GM19455 (cell line): Measurements from ENCODE around the gene CYP46A1.

Source experiments
- ATAC-seq: cut with Tn5 transposase; IDR thresholded peaks from one replicate; pipeline ENCODE4 v1.9.1; 2021; ENCODE audit not compliant: unreplicated experiment

CYP46A1 gene

DNA sequence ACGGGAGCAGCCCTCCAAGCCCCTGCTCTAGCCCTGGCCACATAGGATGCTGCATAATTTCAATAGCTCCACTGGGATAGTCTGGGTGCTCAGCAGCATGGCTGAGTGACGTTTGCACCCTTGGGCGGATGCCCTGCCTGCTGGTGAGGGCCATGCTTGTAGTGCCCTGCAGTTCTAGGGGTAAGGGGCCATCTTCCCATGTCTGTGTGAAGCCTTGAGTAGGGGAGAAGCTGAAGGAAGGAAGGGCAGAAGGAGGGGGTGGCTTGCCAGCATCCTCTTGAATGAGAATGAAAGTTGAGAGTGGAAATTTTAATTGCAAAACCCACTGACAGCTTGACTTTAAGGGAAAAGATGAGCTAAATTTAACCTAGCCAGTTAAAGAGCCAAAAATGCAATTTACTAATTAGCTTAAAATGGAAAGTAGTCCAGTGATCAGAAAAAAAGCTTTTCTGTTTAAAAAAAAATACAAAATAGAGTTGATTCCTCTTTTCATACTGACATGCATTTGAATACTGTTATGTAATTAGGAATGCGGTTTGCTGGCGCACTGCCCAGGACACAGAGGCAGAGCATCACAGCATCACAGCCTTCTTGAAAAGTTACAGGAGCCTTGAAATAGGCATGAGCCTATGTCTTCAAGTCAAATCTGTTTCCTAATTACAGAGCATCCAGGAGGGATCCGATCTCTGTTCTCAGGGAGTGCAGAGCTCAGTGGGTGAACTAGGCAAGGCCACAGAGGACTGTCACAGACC, 90.6 kb downstream of the CYP46A1 start:
- no peak for ATAC-seq

DNA sequence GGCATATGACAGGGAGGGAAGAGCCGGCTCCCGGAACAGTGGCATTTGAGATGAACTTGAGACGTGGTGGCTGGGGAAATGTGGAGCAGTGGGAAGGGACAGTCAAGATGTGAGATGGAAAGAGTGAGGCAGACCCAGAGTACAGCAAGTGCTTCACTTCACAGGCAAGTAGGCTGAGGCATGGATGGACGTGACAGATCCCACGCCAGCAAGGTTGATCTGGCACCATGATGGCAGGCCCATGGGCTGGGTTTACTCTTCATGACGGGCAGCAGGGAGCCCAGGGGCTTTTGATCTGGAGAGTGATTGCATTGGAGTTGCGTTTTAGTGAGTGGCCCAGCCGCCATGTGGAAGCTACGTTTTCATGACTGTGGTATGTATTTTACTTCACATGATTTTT, 91.3 kb downstream of the CYP46A1 start:
- no peak for ATAC-seq
